Measurements from ENCODE around the gene PAK5. TPM values are rescaled to one million over a fixed set of nuclear protein-coding genes. Genes with fewer than 3 reads are reported as not detected.

PAK5 gene
- total RNA-seq, 6 experiments from 2014 or later: not detected

DNA sequence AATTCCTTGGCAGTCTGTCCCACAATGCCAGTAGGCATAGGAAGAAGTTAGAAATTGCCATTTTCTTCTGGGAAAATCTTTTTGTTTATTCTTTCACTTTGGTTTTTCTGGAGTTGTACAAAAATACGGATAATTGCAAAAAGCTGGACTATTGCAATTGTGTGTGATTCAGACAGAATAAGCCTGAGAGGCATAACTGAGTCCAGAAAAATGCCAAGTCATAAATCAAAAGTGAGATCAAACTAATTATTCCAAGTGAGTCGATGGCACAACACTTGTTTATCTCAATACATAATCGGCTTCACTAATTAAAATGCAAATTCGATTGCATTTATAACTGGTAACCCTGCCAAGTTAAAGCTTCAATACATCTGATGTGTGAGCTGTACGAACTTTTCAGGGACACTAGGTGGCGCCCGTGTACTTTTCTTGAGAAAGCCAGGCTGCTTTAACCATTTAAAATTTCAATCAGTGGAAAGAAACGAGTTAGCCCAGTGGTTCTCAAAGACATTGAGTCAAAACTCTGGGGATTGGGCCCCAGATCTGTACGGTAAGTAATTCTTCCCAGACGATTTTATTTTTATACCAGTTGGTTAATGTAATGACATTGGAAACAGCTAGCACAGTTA, 221.9 kb downstream of the PAK5 start:
- TF ChIP-seq, protein P1, sequence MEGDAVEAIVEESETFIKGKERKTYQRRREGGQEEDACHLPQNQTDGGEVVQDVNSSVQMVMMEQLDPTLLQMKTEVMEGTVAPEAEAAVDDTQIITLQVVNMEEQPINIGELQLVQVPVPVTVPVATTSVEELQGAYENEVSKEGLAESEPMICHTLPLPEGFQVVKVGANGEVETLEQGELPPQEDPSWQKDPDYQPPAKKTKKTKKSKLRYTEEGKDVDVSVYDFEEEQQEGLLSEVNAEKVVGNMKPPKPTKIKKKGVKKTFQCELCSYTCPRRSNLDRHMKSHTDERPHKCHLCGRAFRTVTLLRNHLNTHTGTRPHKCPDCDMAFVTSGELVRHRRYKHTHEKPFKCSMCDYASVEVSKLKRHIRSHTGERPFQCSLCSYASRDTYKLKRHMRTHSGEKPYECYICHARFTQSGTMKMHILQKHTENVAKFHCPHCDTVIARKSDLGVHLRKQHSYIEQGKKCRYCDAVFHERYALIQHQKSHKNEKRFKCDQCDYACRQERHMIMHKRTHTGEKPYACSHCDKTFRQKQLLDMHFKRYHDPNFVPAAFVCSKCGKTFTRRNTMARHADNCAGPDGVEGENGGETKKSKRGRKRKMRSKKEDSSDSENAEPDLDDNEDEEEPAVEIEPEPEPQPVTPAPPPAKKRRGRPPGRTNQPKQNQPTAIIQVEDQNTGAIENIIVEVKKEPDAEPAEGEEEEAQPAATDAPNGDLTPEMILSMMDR (IDR thresholded peaks at IDR 0.05): peak; percentile 94
- Mint-ChIP-seq H3K36me3 (ENCODE audit: low read depth) (no peaks in the 10 kb centered on the region), H3K27me3 (ENCODE audit: insufficient read depth) (peaks cover 15% of the 10 kb centered on the region), H3K9me3 (no peaks in the 10 kb centered on the region), H3K27ac (no peak overlapping the region), H3K4me1 (ENCODE audit: low read depth) (peaks cover 9% of the 10 kb centered on the region; the same call in 1 of the 2 replicates), H3K4me3 (no peak overlapping the region)
- DNase-seq: peak; percentile 50

DNA sequence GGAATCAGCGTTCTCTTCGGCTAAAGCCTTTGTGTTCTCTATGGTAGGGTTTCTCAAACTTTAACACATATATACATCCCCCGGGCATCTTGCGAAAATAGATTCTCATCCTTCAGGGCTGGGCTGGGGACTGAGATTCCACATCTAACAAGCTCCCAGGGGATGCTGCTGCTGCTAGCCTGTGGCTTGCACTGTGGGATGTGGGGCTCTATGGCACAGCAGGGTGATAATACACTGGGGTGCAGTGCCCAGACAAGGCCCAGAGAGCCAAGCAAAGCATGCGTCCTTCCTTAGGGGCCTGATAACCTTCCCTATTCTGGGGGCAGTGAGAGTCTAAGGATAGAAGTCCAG, 222.4 kb downstream of the PAK5 start:
- peaks cover 17% of the 10 kb centered on the region for H3K27me3 Mint-ChIP-seq (ENCODE audit: insufficient read depth)

DNA sequence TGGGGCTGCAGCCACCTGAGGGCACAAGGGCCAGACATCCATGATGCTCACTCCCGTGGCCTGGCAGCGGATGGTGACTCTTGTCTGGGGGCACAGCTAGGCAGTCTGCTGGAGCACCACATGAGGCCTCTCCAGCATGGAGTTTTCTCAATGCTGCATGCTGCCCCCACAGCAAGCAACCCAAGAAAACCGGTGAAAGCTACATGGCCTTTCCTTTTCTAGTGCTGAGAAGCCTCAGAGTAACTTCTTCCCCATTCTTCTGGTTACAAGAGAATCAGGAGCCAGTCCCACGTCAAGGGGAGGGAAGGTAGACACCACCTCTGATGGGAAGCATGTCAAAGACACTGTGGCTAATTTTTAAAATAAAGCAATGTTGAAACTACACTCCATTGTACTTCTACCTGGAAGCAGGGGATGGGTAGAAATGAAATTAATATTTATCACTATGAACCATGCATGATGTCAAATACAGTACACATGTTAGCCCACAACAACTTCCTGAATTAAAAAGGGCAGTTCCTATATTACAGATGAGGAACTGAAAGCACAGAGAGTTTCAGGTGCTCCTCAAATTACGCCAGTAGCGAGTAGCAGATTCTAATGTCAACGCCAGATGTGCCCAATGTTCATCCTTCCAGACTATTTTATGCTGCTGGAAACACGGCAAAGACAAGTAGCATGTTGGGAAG, 223.0 kb downstream of the PAK5 start:
- H3K9me3 Mint-ChIP-seq: no peaks in the 10 kb centered on the region
- H3K4me1 Mint-ChIP-seq (ENCODE audit: low read depth): peaks cover 9% of the 10 kb centered on the region; the same call in 1 of the 2 replicates
- H3K27me3 Mint-ChIP-seq (ENCODE audit: insufficient read depth): peaks cover 18% of the 10 kb centered on the region
- no peaks in the 10 kb centered on the region for H3K36me3 Mint-ChIP-seq (ENCODE audit: low read depth)
- no peak overlapping the region for H3K4me3 Mint-ChIP-seq
- H3K27ac Mint-ChIP-seq: no peak overlapping the region
- TF ChIP-seq, protein P1 (IDR thresholded peaks at IDR 0.05): no peak
- no peak for DNase-seq

More for the DNA sequence above, 222.4 kb downstream of the PAK5 start:
- TF ChIP-seq, protein P1 (IDR thresholded peaks at IDR 0.05): no peak
- Mint-ChIP-seq H3K27ac (no peak overlapping the region), H3K36me3 (ENCODE audit: low read depth) (no peaks in the 10 kb centered on the region), H3K9me3 (no peaks in the 10 kb centered on the region), H3K4me3 (no peak overlapping the region), H3K4me1 (ENCODE audit: low read depth) (peaks cover 9% of the 10 kb centered on the region; the same call in 1 of the 2 replicates)
- DNase-seq: no peak

DNA sequence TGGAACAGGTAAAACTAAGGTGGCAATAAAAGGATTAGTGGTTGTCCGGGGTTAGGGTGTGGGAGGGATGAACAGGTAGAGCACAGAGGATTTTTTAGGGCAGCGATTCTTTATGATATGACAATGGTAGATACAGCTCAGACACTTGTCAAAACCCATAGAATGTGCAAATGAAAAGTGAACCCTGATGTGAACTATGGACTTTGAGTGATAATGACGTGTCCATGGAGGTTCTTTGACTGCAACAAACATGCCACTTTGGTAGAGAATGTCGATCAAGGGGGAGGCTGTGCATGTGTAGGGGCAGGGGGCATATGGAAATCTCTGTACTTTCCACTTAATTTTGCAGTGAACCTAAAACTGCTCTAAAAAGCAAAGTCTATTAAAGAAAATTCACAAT, 223.8 kb downstream of the PAK5 start:
- H3K36me3 Mint-ChIP-seq (ENCODE audit: low read depth): no peaks in the 10 kb centered on the region
- peaks cover 17% of the 10 kb centered on the region for H3K27me3 Mint-ChIP-seq (ENCODE audit: insufficient read depth)
- no peak for DNase-seq
- no peak overlapping the region for H3K4me3 Mint-ChIP-seq
- TF ChIP-seq, protein P1 (IDR thresholded peaks at IDR 0.05): no peak
- H3K27ac Mint-ChIP-seq: no peak overlapping the region
- peaks cover 9% of the 10 kb centered on the region; the same call in 1 of the 2 replicates for H3K4me1 Mint-ChIP-seq (ENCODE audit: low read depth)
- H3K9me3 Mint-ChIP-seq: no peaks in the 10 kb centered on the region

DNA sequence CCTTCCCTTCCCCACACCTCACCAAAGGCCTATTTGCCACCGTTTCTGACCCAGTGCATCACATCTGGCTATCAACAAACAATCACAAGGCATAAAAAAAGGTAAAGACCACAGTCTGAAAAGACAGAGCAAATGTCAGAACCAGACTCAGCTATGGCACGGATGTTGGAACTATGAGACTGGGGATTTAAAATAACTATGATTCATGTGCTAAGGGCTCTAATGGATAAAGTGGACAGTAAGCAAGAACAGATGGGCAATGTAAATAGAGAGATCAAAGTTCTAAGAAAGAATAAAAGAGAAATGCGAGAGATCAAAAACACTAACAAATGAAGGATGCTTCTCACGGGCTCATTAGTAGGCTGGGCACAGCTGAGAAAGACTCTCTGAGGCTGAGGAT, 225.0 kb downstream of the PAK5 start:
- no peaks in the 10 kb centered on the region for H3K36me3 Mint-ChIP-seq (ENCODE audit: low read depth)
- TF ChIP-seq, protein P1 (IDR thresholded peaks at IDR 0.05): no peak
- no peak for DNase-seq
- no peak overlapping the region for H3K27ac Mint-ChIP-seq
- peaks cover 12% of the 10 kb centered on the region for H3K27me3 Mint-ChIP-seq (ENCODE audit: insufficient read depth)
- H3K9me3 Mint-ChIP-seq: no peaks in the 10 kb centered on the region
- H3K4me3 Mint-ChIP-seq: no peak overlapping the region
- H3K4me1 Mint-ChIP-seq (ENCODE audit: low read depth): peaks cover 9% of the 10 kb centered on the region; the same call in 1 of the 2 replicates

Data from HFFc6 (cell line).